HepG2 (cell line): ENCODE results near the gene GAD1. TPM values are rescaled to one million over a fixed set of nuclear protein-coding genes. Genes with fewer than 3 reads are reported as not detected.

Experiments used
- ATAC-seq: fragments of 200-7000 bp; cut with Tn5 transposase; 3 replicates; pipeline ENCODE4 v1.9.1; 2020; ENCODE audit warnings: mild to moderate bottlenecking, moderate library complexity
- BruUV-seq: library from RNA; stranded (reverse); fragments of 400-500 nt; replicated peaks from 2 replicates; lab custom pipeline; 2021; lab: Mats Ljungman, UMichigan
- CTCF ChIA-PET: fragments of 300-600 bp; formaldehyde crosslinking; extraction: SDS; loops from one replicate; lab custom pipeline; 2021; ENCODE audit warnings: low total read pairs, inconsistent platforms, low intra/inter-chr PET ratio; lab: Yijun Ruan, JAX
- POLR2A ChIA-PET: fragments of 350-600 bp; sonication (Branson Sonifier 250); formaldehyde crosslinking; loops from one replicate; lab custom pipeline; 2020; ENCODE audit warnings: antibody characterized with exemption, inconsistent platforms; lab: Yijun Ruan, JAX
- DNase-seq: peaks from one replicate; pipeline ENCODE4 v3.0.0-alpha.2; 2015; ENCODE audit warnings: low spot score
- FAIRE-seq: peaks from 3 replicates; lab custom pipeline; 2011; peaks lifted over from hg19 to GRCh38; lab: Jason Lieb, UNC
- H2AFZ ChIP-seq: one replicate; pipeline ENCODE4 v1.6.1; 2011; ENCODE audit warnings: low read length, inconsistent platforms
- H3K27ac ChIP-seq: fragments of 300-600 bp; 3 replicates; pipeline ENCODE4 v1.8.0; 2011; ENCODE audit warnings: mixed run types, mild to moderate bottlenecking, mixed read lengths, low read length, inconsistent platforms; ENCODE audit not compliant: insufficient read depth; ENCODE audit errors: extremely low read length
- H3K27me3 ChIP-seq, 2 experiments: fragments of 200-600 bp in 1 of 2; 2 replicates in 1 of 2; 3 replicates in 1 of 2; pipeline versions ENCODE4 v1.6.0 to v1.8.0; 2011; ENCODE audit warnings: low read length in 2 of 2, mild to moderate bottlenecking in 2 of 2, moderate library complexity in 2 of 2, inconsistent platforms in 1 of 2; ENCODE audit not compliant: insufficient read depth in 2 of 2, control insufficient read depth in 1 of 2
- H3K36me3 ChIP-seq, 2 experiments: fragments of 200-600 bp in 1 of 2; replicated peaks in 1 of 2; 2 replicates in 1 of 2; 3 replicates in 1 of 2; pipeline versions ENCODE4 v1.5.1 to v1.8.0; 2011; ENCODE audit warnings: low read length in 2 of 2, inconsistent platforms in 1 of 2; ENCODE audit not compliant: insufficient read depth in 2 of 2, control insufficient read depth in 1 of 2
- H3K4me1 ChIP-seq: 2 replicates; pipeline ENCODE4 v1.5.1; 2012; ENCODE audit warnings: low read length, inconsistent platforms; ENCODE audit not compliant: insufficient read depth
- H3K4me2 ChIP-seq: 2 replicates; pipeline ENCODE4 v1.6.0; 2011; ENCODE audit warnings: low read depth, low read length, inconsistent platforms
- H3K4me3 ChIP-seq, 3 experiments: fragments of 200-600 bp in 1 of 3; sonication (generic), shearing (Covaris generic) in 1 of 3; replicated peaks in 1 of 3; 2 replicates each; pipeline ENCODE4 v1.5.1; 2011 to 2016; ENCODE audit warnings: low read length in 3 of 3, inconsistent platforms in 2 of 3, low read depth in 2 of 3, mild to moderate bottlenecking in 2 of 3, control low read depth in 1 of 3, mixed read lengths in 1 of 3; ENCODE audit not compliant: insufficient read depth in 1 of 3
- H3K79me2 ChIP-seq: one replicate; pipeline ENCODE4 v1.6.1; 2011; ENCODE audit warnings: low read length, inconsistent platforms; ENCODE audit not compliant: insufficient read depth
- H3K9ac ChIP-seq: 2 replicates; pipeline ENCODE4 v1.6.0; 2011; ENCODE audit warnings: mild to moderate bottlenecking, low read depth, low read length, inconsistent platforms; ENCODE audit not compliant: insufficient read depth
- H3K9me3 ChIP-seq: 2 replicates; pipeline ENCODE4 v1.5.1; 2012; ENCODE audit warnings: mild to moderate bottlenecking, low read length
- H4K20me1 ChIP-seq: 2 replicates; pipeline ENCODE4 v1.6.0; 2011; ENCODE audit warnings: inconsistent platforms, mild to moderate bottlenecking, low read length, moderate library complexity; ENCODE audit not compliant: insufficient read depth
- ELF1 ChIP-seq: sonication (generic); formaldehyde crosslinking; IDR thresholded peaks from 2 replicates; pipeline ENCODE4 v1.4.0; 2020; ENCODE audit warnings: missing genetic modification reagents
- HNRNPUL1 ChIP-seq: fragments of 200-400 bp; formaldehyde crosslinking; IDR thresholded peaks from 2 replicates; pipeline ENCODE4 v1.6.1; 2017; ENCODE audit warnings: low read depth, mild to moderate bottlenecking, low read length, moderate library complexity
- in situ Hi-C: cut with HindIII; loops from 2 replicates; pipeline ENCODE4 v1.10.0; 2017; ENCODE audit warnings: low pct_unique_long_range_greater_than_20kb; ENCODE audit not compliant: extremely low pct_ligation_motif_present
- intact Hi-C: fragments of 100-400 bp; cut with micrococcal nuclease; formaldehyde crosslinking; loops from one replicate; pipeline ENCODE4 v1.10.0; 2022; ENCODE audit not compliant: unreplicated experiment
- polyA plus RNA-seq, 8 experiments: library from polyadenylated mRNA; depleted of rRNA in 3 of 8; stranded (reverse) in 7 of 8; unstranded in 1 of 8; fragments of >200 nt; fragmentation: Illumina TruSeq in 4 of 8; extraction: Trizol in 4 of 8; gene quantifications; 2 replicates each; pipeline versions ENCODE4 v1.2.1 to v1.2.3, GENCODE V29; 2011 to 2016; ENCODE audit warnings: low read depth in 4 of 8, missing spikeins in 1 of 8, mixed read lengths in 1 of 8; ENCODE audit not compliant: insufficient read depth in 1 of 8
- total RNA-seq, 5 experiments: library from RNA; depleted of rRNA; stranded (reverse); fragments of >200 nt; fragmentation: Illumina TruSeq; extraction: Trizol; gene quantifications; 2 replicates each; pipeline ENCODE4 v1.2.3, GENCODE V29; 2016; ENCODE audit warnings: low read depth in 1 of 5
- TF ChIP-seq, protein P1 (sequence below): sonication (generic); formaldehyde crosslinking; IDR thresholded peaks from 2 replicates; pipeline ENCODE4 v1.4.0; 2020; ENCODE audit warnings: missing genetic modification reagents, borderline replicate concordance
- TF ChIP-seq, protein P2 (sequence below): sonication (generic); formaldehyde crosslinking; IDR thresholded peaks from 2 replicates; pipeline ENCODE4 v1.5.0; 2020; ENCODE audit warnings: mild to moderate bottlenecking, missing genetic modification reagents, borderline replicate concordance
- TF ChIP-seq, protein P3 (sequence below): sonication (generic); formaldehyde crosslinking; IDR thresholded peaks from 2 replicates; pipeline ENCODE4 v1.4.0; 2020; ENCODE audit warnings: missing genetic modification reagents; ENCODE audit errors: not compliant biosample characterization

Gene GAD1
- total and polyA plus RNA-seq, 2 of the 13 experiments (the other 11 are each of a cell fraction or from before 2014, with no cell fraction given): 0.09 to 0.13 TPM

DNA sequence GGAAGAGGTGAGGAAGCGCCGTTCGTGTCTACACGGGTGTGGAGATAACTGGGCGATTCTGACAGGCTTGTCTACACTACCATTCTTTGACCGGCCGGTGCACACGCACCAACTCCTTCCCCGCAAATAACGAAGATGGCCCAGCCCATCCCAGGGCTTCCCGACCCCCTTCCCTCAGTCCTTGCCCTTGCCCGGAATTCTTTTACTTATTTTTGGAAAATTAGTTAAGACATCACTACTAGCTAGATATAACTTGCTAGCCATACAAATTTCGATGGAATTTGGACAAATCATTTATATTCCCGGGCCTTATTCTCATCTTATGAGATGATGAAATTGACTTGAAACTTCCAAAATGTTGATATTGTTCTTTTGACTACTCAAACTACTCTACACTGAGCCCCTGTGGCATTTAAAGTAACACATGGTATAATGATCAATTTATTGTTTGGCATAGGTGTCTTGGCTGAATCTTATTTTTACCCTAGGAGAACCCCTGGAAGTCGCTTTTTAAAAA, 45.2 kb upstream of the GAD1 start (continued):
- TF ChIP-seq, protein P1, sequence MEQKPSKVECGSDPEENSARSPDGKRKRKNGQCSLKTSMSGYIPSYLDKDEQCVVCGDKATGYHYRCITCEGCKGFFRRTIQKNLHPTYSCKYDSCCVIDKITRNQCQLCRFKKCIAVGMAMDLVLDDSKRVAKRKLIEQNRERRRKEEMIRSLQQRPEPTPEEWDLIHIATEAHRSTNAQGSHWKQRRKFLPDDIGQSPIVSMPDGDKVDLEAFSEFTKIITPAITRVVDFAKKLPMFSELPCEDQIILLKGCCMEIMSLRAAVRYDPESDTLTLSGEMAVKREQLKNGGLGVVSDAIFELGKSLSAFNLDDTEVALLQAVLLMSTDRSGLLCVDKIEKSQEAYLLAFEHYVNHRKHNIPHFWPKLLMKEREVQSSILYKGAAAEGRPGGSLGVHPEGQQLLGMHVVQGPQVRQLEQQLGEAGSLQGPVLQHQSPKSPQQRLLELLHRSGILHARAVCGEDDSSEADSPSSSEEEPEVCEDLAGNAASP (CRISPR knock-in tag): no peak

- peaks cover 12% of the 10 kb centered on the region for H3K4me1 ChIP-seq
- TF ChIP-seq ELF1 (CRISPR knock-in tag) (no peak), HNRNPUL1 (no peak)
- TF ChIP-seq, protein P2, sequence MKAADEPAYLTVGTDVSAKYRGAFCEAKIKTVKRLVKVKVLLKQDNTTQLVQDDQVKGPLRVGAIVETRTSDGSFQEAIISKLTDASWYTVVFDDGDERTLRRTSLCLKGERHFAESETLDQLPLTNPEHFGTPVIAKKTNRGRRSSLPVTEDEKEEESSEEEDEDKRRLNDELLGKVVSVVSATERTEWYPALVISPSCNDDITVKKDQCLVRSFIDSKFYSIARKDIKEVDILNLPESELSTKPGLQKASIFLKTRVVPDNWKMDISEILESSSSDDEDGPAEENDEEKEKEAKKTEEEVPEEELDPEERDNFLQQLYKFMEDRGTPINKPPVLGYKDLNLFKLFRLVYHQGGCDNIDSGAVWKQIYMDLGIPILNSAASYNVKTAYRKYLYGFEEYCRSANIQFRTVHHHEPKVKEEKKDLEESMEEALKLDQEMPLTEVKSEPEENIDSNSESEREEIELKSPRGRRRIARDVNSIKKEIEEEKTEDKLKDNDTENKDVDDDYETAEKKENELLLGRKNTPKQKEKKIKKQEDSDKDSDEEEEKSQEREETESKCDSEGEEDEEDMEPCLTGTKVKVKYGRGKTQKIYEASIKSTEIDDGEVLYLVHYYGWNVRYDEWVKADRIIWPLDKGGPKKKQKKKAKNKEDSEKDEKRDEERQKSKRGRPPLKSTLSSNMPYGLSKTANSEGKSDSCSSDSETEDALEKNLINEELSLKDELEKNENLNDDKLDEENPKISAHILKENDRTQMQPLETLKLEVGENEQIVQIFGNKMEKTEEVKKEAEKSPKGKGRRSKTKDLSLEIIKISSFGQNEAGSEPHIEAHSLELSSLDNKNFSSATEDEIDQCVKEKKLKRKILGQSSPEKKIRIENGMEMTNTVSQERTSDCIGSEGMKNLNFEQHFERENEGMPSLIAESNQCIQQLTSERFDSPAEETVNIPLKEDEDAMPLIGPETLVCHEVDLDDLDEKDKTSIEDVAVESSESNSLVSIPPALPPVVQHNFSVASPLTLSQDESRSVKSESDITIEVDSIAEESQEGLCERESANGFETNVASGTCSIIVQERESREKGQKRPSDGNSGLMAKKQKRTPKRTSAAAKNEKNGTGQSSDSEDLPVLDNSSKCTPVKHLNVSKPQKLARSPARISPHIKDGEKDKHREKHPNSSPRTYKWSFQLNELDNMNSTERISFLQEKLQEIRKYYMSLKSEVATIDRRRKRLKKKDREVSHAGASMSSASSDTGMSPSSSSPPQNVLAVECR (CRISPR knock-in tag): no peak
- TF ChIP-seq, protein P3, sequence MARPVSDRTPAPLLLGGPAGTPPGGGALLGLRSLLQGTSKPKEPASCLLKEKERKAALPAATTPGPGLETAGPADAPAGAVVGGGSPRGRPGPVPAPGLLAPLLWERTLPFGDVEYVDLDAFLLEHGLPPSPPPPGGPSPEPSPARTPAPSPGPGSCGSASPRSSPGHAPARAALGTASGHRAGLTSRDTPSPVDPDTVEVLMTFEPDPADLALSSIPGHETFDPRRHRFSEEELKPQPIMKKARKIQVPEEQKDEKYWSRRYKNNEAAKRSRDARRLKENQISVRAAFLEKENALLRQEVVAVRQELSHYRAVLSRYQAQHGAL: no peak
- TF ChIP-seq, all 625 proteins: peak for 0
- intact Hi-C loops (no loop called here), in situ Hi-C loops (no loop called here)
- BruUV-seq: no TSS peak
- Histone ChIP-seq H3K79me2 (no peaks in the 10 kb centered on the region), H3K4me3 (no peak overlapping the region), H2AFZ (no peak overlapping the region), H4K20me1 (no peaks in the 10 kb centered on the region), H3K9ac (no peak overlapping the region), H3K36me3 (no peaks in the 10 kb centered on the region), H3K9me3 (no peaks in the 10 kb centered on the region), H3K27me3 (peaks cover 0 to 14% of the 10 kb centered on the region in 2 experiments; a peak in 2 of 5 replicates), H3K4me2 (no peak overlapping the region), H3K27ac (no peak overlapping the region)
- DNase-seq (no peak), ATAC-seq (no peak), FAIRE-seq (no peak)
- ChIA-PET CTCF (no interaction called here), POLR2A (interaction anchor here (0.6 to 1.6 kb wide), 2 partner anchors 56 to 57 kb away, joined by 3 to 5 read pairs; partner anchors contain the start of gene SP5)
Observed at GRCh38 chr2:170772295-170772694, 44.4 kb upstream of the GAD1 start.
